GM18861 (cell line): ENCODE measurements around the gene CLPTM1L.
"Not testable (repeated sequence)": the region's sequence is repeated elsewhere in the genome, so short reads cannot be mapped to it uniquely, and the experiment has no call there.

Experiments used
- ATAC-seq: cut with Tn5 transposase; IDR thresholded peaks from one replicate; pipeline ENCODE4 v1.9.1; 2021; ENCODE audit not compliant: unreplicated experiment

Gene CLPTM1L

GRCh38 chr5:1341863-1342262 is 3.0 kb downstream of the CLPTM1L start:
- ATAC-seq, result no peak

GRCh38 chr5:1339818-1340210 is 5.1 kb downstream of the CLPTM1L start:
- ATAC-seq, result not testable (repeated sequence)

- not testable (repeated sequence) for ATAC-seq
Observed at GRCh38 chr5:1339139-1339817, 5.6 kb downstream of the CLPTM1L start.

- no peak for ATAC-seq
Observed at GRCh38 chr5:1338506-1339070, 6.3 kb downstream of the CLPTM1L start.

GRCh38 chr5:1338196-1338490 is 6.8 kb downstream of the CLPTM1L start:
- ATAC-seq, result no peak

- no peak for ATAC-seq
Observed at GRCh38 chr5:1337489-1338195, 7.3 kb downstream of the CLPTM1L start.

GRCh38 chr5:1336749-1337488 is 8.0 kb downstream of the CLPTM1L start:
- no peak for ATAC-seq

GRCh38 chr5:1336106-1336561 is 8.8 kb downstream of the CLPTM1L start:
- no peak for ATAC-seq

- no peak for ATAC-seq
Observed at GRCh38 chr5:1335540-1336095, 9.3 kb downstream of the CLPTM1L start.

GRCh38 chr5:1334831-1335539 is 9.9 kb downstream of the CLPTM1L start:
- no peak for ATAC-seq

GRCh38 chr5:1333986-1334385 is 10.9 kb downstream of the CLPTM1L start:
- no peak for ATAC-seq

GRCh38 chr5:1333286-1333685 is 11.6 kb downstream of the CLPTM1L start:
- not testable (repeated sequence) for ATAC-seq

- ATAC-seq, result no peak
Observed at GRCh38 chr5:1332461-1333001, 12.4 kb downstream of the CLPTM1L start.

GRCh38 chr5:1331861-1332405 is 13.0 kb downstream of the CLPTM1L start:
- ATAC-seq, result no peak

GRCh38 chr5:1330847-1331831 is 13.8 kb downstream of the CLPTM1L start:
- ATAC-seq, result no peak

- no peak for ATAC-seq
Observed at GRCh38 chr5:1330146-1330846, 14.6 kb downstream of the CLPTM1L start.

GRCh38 chr5:1329111-1329579 is 15.8 kb downstream of the CLPTM1L start:
- ATAC-seq, result no peak
